Measurements from ENCODE around the gene NOVA2. TPM values are rescaled to one million over a fixed set of nuclear protein-coding genes. Genes with fewer than 3 reads are reported as not detected.

NOVA2 gene
- total RNA-seq, 4 donors from 2014 or later, result 0.41 to 2.2 (median 1.00) TPM; not detected in 1

DNA sequence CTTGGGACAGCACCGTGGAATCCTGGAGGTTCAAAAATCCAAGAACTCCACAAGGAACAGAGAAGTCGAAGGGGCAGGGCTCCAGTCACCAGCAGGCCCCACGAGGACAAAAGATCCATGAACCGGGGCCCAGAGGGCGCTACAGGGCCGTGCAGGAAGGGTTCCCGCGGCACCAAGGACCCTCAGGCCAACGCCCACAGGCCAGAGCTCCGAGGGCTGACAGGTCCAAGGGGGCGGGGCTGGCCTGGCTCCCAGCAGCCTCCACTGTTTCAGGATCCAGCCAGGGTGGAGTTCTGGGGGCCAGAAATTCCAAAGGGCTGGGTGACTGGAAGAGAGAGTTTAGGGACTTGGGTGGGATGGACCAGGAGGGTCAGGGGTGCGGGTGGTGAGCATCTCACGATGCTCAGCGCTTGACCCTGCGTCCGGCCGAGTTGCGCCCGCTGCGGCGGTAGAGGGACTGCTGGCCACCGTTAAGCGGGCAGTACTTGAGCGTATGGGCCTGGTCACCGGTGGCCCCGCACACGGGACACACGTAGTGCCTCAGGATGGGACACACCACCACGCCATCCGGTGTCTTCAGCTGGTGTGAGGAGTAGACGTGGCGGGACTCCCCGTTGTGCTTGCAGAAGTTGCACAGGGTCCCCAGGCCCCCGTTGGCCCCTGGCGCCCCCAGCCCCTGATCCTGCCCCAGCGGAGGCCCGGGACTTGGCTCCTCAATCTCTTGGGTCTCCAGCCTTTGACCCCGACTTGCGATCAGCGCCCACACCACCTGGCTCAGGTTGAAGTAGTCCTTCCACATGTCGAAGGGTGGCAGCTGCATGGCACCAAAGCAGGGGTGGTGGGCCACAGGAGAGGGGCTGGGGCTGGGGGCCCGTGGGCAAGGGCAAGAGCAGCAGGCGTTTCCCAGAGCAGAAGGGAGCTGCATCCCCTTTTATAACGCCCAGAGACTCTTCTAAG lies 59.5 kb downstream of the NOVA2 start, which contains the start of gene NANOS2:
Gene NANOS2, minus strand, starts transcription at position 905 of the 957 bp plus-strand sequence. Its CDS starts 85 bp downstream, at position 820.
- Histone ChIP-seq H3K4me1 (no peaks in the 10 kb centered on the region), H3K27ac (no peak within 1 kb of the TSS), H3K27me3 (peaks cover 38% of the 10 kb centered on the region), H3K4me3 (no peak within 1 kb of the TSS), H3K36me3 (no peaks in the 10 kb centered on the region), H3K9me3 (no peaks in the 10 kb centered on the region)
- TF ChIP-seq POLR2AphosphoS5 (IDR thresholded peaks at IDR 0.05) (no peak), EP300 (IDR thresholded peaks at IDR 0.05; ENCODE audit: low read depth) (no peak), POLR2A (IDR thresholded peaks at IDR 0.05) (no peak)
- TF ChIP-seq, protein P1, sequence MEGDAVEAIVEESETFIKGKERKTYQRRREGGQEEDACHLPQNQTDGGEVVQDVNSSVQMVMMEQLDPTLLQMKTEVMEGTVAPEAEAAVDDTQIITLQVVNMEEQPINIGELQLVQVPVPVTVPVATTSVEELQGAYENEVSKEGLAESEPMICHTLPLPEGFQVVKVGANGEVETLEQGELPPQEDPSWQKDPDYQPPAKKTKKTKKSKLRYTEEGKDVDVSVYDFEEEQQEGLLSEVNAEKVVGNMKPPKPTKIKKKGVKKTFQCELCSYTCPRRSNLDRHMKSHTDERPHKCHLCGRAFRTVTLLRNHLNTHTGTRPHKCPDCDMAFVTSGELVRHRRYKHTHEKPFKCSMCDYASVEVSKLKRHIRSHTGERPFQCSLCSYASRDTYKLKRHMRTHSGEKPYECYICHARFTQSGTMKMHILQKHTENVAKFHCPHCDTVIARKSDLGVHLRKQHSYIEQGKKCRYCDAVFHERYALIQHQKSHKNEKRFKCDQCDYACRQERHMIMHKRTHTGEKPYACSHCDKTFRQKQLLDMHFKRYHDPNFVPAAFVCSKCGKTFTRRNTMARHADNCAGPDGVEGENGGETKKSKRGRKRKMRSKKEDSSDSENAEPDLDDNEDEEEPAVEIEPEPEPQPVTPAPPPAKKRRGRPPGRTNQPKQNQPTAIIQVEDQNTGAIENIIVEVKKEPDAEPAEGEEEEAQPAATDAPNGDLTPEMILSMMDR (IDR thresholded peaks at IDR 0.05), result no peak
- in situ Hi-C loops (cut with MboI; ENCODE audit: low pct_ligation_motif_present in 1 of 4, low pct_unique_long_range_greater_than_20kb in 1 of 4, low sequenced_read_pairs in 3 of 4), result no loop called here
- no peak for DNase-seq
- intact Hi-C loops (cut with DNase I; ENCODE audit: low total_unique reads), result no loop called here
- 66% methylated on average over 37 of the region's 44 CpGs; no CpG with 5 or more reads in 1 of the 2 donors for WGBS, 2 donors (ENCODE audit: low coverage in 1 of 2)

DNA sequence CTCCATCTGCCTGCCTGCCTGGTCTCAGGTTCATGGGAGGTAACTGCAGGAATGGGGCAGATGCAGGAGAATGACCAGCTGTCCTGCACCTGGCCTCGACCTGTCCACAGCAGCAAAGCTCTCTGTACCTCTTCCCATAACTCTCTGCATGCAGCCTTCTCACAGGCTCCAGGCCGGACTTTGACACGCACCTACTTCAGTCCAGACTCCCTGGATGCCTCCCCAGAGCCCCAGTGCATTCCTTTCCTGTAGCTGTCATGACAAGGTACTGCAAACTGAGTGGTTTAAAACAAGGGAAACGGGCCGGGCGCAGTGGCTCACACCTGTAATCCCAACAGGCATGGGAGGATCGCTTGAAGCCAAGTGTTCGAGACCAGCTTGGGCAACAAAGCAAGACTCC lies 62.4 kb downstream of the NOVA2 start:
- no peaks in the 10 kb centered on the region for H3K9me3 ChIP-seq
- no peak overlapping the region for H3K27ac ChIP-seq
- H3K27me3 ChIP-seq, result peaks cover 21% of the 10 kb centered on the region
- no peaks in the 10 kb centered on the region for H3K36me3 ChIP-seq
- no peak for DNase-seq
- H3K4me3 ChIP-seq, result no peak overlapping the region
- WGBS, 2 donors (ENCODE audit: low coverage in 1 of 2), result 61 to 80% methylated on average over 1 to 8 of the region's 8 CpGs
- in situ Hi-C loops (cut with MboI; ENCODE audit: low pct_ligation_motif_present in 1 of 4, low pct_unique_long_range_greater_than_20kb in 1 of 4, low sequenced_read_pairs in 3 of 4) (no loop called here), intact Hi-C loops (cut with DNase I; ENCODE audit: low total_unique reads) (no loop called here)
- H3K4me1 ChIP-seq, result no peaks in the 10 kb centered on the region
- TF ChIP-seq, protein P1 (IDR thresholded peaks at IDR 0.05), result no peak
- no peak for TF ChIP-seq POLR2A (IDR thresholded peaks at IDR 0.05)
- no peak for TF ChIP-seq EP300 (IDR thresholded peaks at IDR 0.05; ENCODE audit: low read depth)
- no peak for TF ChIP-seq POLR2AphosphoS5 (IDR thresholded peaks at IDR 0.05)

DNA sequence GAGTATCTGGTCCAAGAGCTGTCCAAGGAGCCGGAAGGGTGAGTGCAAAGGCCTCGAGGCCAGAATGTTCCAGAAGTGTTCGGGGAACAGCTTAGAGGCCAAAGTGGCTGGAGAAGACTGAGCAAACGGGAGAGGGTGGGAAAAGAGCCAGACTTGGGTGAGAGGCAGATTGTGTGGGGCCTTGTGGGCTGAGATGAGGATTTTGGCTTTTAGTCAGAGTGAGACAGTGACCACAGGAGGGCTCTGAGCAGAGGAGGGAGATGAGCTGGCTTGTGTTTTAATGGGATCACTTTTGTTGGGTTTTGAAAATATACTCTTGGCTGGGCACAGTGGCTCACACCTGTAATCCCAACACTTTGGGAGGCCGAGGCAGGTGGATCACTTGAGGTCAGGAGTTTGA lies 64.7 kb downstream of the NOVA2 start:
- Histone ChIP-seq H3K36me3 (no peaks in the 10 kb centered on the region), H3K4me1 (no peaks in the 10 kb centered on the region), H3K4me3 (no peak overlapping the region), H3K27ac (no peak overlapping the region), H3K9me3 (no peaks in the 10 kb centered on the region), H3K27me3 (peaks cover 8% of the 10 kb centered on the region)
- intact Hi-C loops (cut with DNase I; ENCODE audit: low total_unique reads), result no loop called here
- DNase-seq, result no peak
- WGBS, 2 donors (ENCODE audit: low coverage in 1 of 2), result 78 to 87% methylated on average over 2 to 5 of the region's 5 CpGs
- TF ChIP-seq, protein P1 (IDR thresholded peaks at IDR 0.05), result no peak
- in situ Hi-C loops (cut with MboI; ENCODE audit: low pct_ligation_motif_present in 1 of 4, low pct_unique_long_range_greater_than_20kb in 1 of 4, low sequenced_read_pairs in 3 of 4), result no loop called here

GRCh38 chr19:45906221-45906620 lies 67.4 kb downstream of the NOVA2 start:
- H3K27ac ChIP-seq, result no peak overlapping the region
- H3K36me3 ChIP-seq, result no peaks in the 10 kb centered on the region
- no peaks in the 10 kb centered on the region for H3K27me3 ChIP-seq
- H3K9me3 ChIP-seq, result no peaks in the 10 kb centered on the region
- WGBS, 2 donors (ENCODE audit: low coverage in 1 of 2), result 83 to 90% methylated on average over 2 to 3 of the region's 3 CpGs
- no peak for TF ChIP-seq POLR2A (IDR thresholded peaks at IDR 0.05)
- TF ChIP-seq, protein P1 (IDR thresholded peaks at IDR 0.05), result no peak
- no peak for TF ChIP-seq POLR2AphosphoS5 (IDR thresholded peaks at IDR 0.05)
- TF ChIP-seq EP300 (IDR thresholded peaks at IDR 0.05; ENCODE audit: low read depth), result no peak
- intact Hi-C loops (cut with DNase I; ENCODE audit: low total_unique reads), result no loop called here
- in situ Hi-C loops (cut with MboI; ENCODE audit: low pct_ligation_motif_present in 1 of 4, low pct_unique_long_range_greater_than_20kb in 1 of 4, low sequenced_read_pairs in 3 of 4), result no loop called here
- H3K4me3 ChIP-seq, result no peak overlapping the region
- peaks cover 6 to 16% (median 14%) of the 10 kb centered on the region in 4 donors for H3K4me1 ChIP-seq
- DNase-seq, result no peak

Data from transverse colon (tissue), 4 donors.